Astrocyte (in vitro differentiated cells and primary cell): ENCODE data around the gene SOX5. TPM values are rescaled to one million over a fixed set of nuclear protein-coding genes. Genes with fewer than 3 reads are reported as not detected.

Experiments
- DNase-seq: peaks from one replicate; pipeline ENCODE4 v3.0.0-alpha.2; 2010; ENCODE audit warnings: low read depth
- FAIRE-seq: peaks from 2 replicates; lab custom pipeline; 2011; peaks lifted over from hg19 to GRCh38; lab: Jason Lieb, UNC
- H2AFZ ChIP-seq: 2 replicates; pipeline ENCODE4 v1.6.0; 2012; ENCODE audit warnings: low read depth, low read length, inconsistent platforms
- H3K27ac ChIP-seq: 2 replicates; pipeline ENCODE4 v1.5.1; 2011; ENCODE audit warnings: low read depth, low read length, inconsistent platforms
- H3K27me3 ChIP-seq: 2 replicates; pipeline ENCODE4 v1.6.0; 2011; ENCODE audit warnings: low read length, inconsistent platforms; ENCODE audit not compliant: insufficient read depth
- H3K36me3 ChIP-seq: 2 replicates; pipeline ENCODE4 v1.5.1; 2011; ENCODE audit warnings: low read length, inconsistent platforms; ENCODE audit not compliant: insufficient read depth
- H3K4me1 ChIP-seq: 2 replicates; pipeline ENCODE4 v1.5.1; 2011; ENCODE audit warnings: low read length, inconsistent platforms; ENCODE audit not compliant: insufficient read depth
- H3K4me2 ChIP-seq: 2 replicates; pipeline ENCODE4 v1.6.0; 2012; ENCODE audit warnings: low read length, inconsistent platforms
- H3K4me3 ChIP-seq: 2 replicates; pipeline ENCODE4 v1.5.1; 2011; ENCODE audit warnings: low read depth, mild to moderate bottlenecking, low read length, inconsistent platforms; ENCODE audit not compliant: insufficient read depth
- H3K79me2 ChIP-seq: 2 replicates; pipeline ENCODE4 v1.6.0; 2012; ENCODE audit warnings: mild to moderate bottlenecking, low read length, inconsistent platforms; ENCODE audit not compliant: insufficient read depth
- H3K9ac ChIP-seq: 2 replicates; pipeline ENCODE4 v1.6.0; 2012; ENCODE audit warnings: mild to moderate bottlenecking, low read length, inconsistent platforms
- H3K9me3 ChIP-seq: 2 replicates; pipeline ENCODE4 v1.5.1; 2012; ENCODE audit warnings: low read depth, mild to moderate bottlenecking, low read length, inconsistent platforms; ENCODE audit not compliant: insufficient read depth
- H4K20me1 ChIP-seq: 2 replicates; pipeline ENCODE4 v1.6.0; 2012; ENCODE audit warnings: low read length, inconsistent platforms; ENCODE audit not compliant: insufficient read depth
- H3K27ac Mint-ChIP-seq: one replicate; pipeline ENCODE4 v1.8.0; 2021; ENCODE audit warnings: mild to moderate bottlenecking, mixed read lengths; ENCODE audit not compliant: unreplicated experiment
- H3K27me3 Mint-ChIP-seq: one replicate; pipeline ENCODE4 v1.8.0; 2021; ENCODE audit warnings: low read depth, mixed read lengths; ENCODE audit not compliant: unreplicated experiment
- H3K36me3 Mint-ChIP-seq: one replicate; pipeline ENCODE4 v1.8.0; 2021; ENCODE audit warnings: low read depth, mixed read lengths; ENCODE audit not compliant: unreplicated experiment
- H3K4me1 Mint-ChIP-seq: one replicate; pipeline ENCODE4 v1.8.0; 2021; ENCODE audit warnings: low read depth, mixed read lengths; ENCODE audit not compliant: unreplicated experiment
- H3K4me3 Mint-ChIP-seq: one replicate; pipeline ENCODE4 v1.8.0; 2021; ENCODE audit warnings: mild to moderate bottlenecking, moderate library complexity, mixed read lengths; ENCODE audit not compliant: unreplicated experiment
- H3K9me3 Mint-ChIP-seq: one replicate; pipeline ENCODE4 v1.8.0; 2021; ENCODE audit warnings: mild to moderate bottlenecking, mixed read lengths; ENCODE audit not compliant: unreplicated experiment
- CTCF ChIP-seq: IDR thresholded peaks from 2 replicates; pipeline ENCODE4 v1.5.1; 2011; ENCODE audit warnings: low read depth, mild to moderate bottlenecking, inconsistent platforms, low read length, moderate library complexity; ENCODE audit not compliant: insufficient read depth
- EZH2 ChIP-seq: IDR thresholded peaks from 2 replicates; pipeline ENCODE4 v1.6.1; 2012; ENCODE audit warnings: mild to moderate bottlenecking, low read length, inconsistent platforms; ENCODE audit not compliant: insufficient read depth
- total RNA-seq: library from RNA; stranded (reverse); gene quantifications from 2 replicates; pipeline ENCODE4 v1.2.1, GENCODE V29; 2021

SOX5 gene
- total RNA-seq, 1 donor from 2014 or later, result 13.7 TPM

- no peaks in the 10 kb centered on the region for H3K4me1 ChIP-seq
- no peak for DNase-seq
- peaks cover 23% of the 10 kb centered on the region for H3K4me1 Mint-ChIP-seq
These were observed 193.1 kb downstream of the SOX5 start for GRCh38 chr12:23756416-23756815.

GRCh38 chr12:23753628-23754365, 195.7 kb downstream of the SOX5 start:
- Histone ChIP-seq H3K27ac (no peak overlapping the region), H3K4me2 (no peak overlapping the region), H3K4me1 (no peaks in the 10 kb centered on the region), H4K20me1 (no peaks in the 10 kb centered on the region), H3K27me3 (no peaks in the 10 kb centered on the region), H3K9me3 (no peaks in the 10 kb centered on the region), H3K79me2 (no peaks in the 10 kb centered on the region), H3K36me3 (no peaks in the 10 kb centered on the region), H2AFZ (no peak overlapping the region), H3K4me3 (no peak overlapping the region), H3K9ac (no peak overlapping the region)
- no peak for FAIRE-seq
- Mint-ChIP-seq H3K4me3 (no peak overlapping the region), H3K27me3 (no peaks in the 10 kb centered on the region), H3K36me3 (no peaks in the 10 kb centered on the region), H3K27ac (no peak overlapping the region), H3K4me1 (peaks cover 23% of the 10 kb centered on the region), H3K9me3 (no peaks in the 10 kb centered on the region)
- DNase-seq, result no peak
- TF ChIP-seq CTCF (no peak), EZH2 (no peak)

More at GRCh38 chr12:23756416-23756815, 193.1 kb downstream of the SOX5 start:
- Histone ChIP-seq H3K79me2 (no peaks in the 10 kb centered on the region), H3K9ac (no peak overlapping the region), H3K27me3 (no peaks in the 10 kb centered on the region), H3K9me3 (no peaks in the 10 kb centered on the region), H3K4me3 (no peak overlapping the region), H4K20me1 (no peaks in the 10 kb centered on the region), H2AFZ (no peak overlapping the region), H3K27ac (no peak overlapping the region), H3K36me3 (no peaks in the 10 kb centered on the region), H3K4me2 (no peak overlapping the region)
- Mint-ChIP-seq H3K27ac (no peak overlapping the region), H3K9me3 (no peaks in the 10 kb centered on the region), H3K36me3 (no peaks in the 10 kb centered on the region), H3K27me3 (no peaks in the 10 kb centered on the region), H3K4me3 (no peak overlapping the region)
- TF ChIP-seq CTCF (no peak), EZH2 (no peak)
- no peak for FAIRE-seq

- H3K27me3 ChIP-seq, result no peaks in the 10 kb centered on the region
- H3K9ac ChIP-seq, result no peak overlapping the region
- DNase-seq, result no peak
- peaks cover 16% of the 10 kb centered on the region for H3K4me1 Mint-ChIP-seq
- no peaks in the 10 kb centered on the region for H3K79me2 ChIP-seq
- H3K27me3 Mint-ChIP-seq, result no peaks in the 10 kb centered on the region
- no peak for FAIRE-seq
- no peak overlapping the region for H3K27ac ChIP-seq
- no peak overlapping the region for H3K4me3 ChIP-seq
- H4K20me1 ChIP-seq, result no peaks in the 10 kb centered on the region
- no peak overlapping the region for H3K27ac Mint-ChIP-seq
- no peaks in the 10 kb centered on the region for H3K36me3 ChIP-seq
- no peak for TF ChIP-seq EZH2
- no peak for TF ChIP-seq CTCF
- H3K9me3 Mint-ChIP-seq, result no peaks in the 10 kb centered on the region
- no peak overlapping the region for H2AFZ ChIP-seq
- H3K9me3 ChIP-seq, result no peaks in the 10 kb centered on the region
- H3K4me1 ChIP-seq, result no peaks in the 10 kb centered on the region
- no peak overlapping the region for H3K4me3 Mint-ChIP-seq
- H3K36me3 Mint-ChIP-seq, result peaks cover 3% of the 10 kb centered on the region
- no peak overlapping the region for H3K4me2 ChIP-seq
These were observed 197.2 kb downstream of the SOX5 start for GRCh38 chr12:23752245-23752644.
